ENCODE results near the gene FCRL5.
"Not testable (repeated sequence)": the region's sequence is repeated elsewhere in the genome, so short reads cannot be mapped to it uniquely, and the experiment has no call there.

Gene FCRL5

DNA sequence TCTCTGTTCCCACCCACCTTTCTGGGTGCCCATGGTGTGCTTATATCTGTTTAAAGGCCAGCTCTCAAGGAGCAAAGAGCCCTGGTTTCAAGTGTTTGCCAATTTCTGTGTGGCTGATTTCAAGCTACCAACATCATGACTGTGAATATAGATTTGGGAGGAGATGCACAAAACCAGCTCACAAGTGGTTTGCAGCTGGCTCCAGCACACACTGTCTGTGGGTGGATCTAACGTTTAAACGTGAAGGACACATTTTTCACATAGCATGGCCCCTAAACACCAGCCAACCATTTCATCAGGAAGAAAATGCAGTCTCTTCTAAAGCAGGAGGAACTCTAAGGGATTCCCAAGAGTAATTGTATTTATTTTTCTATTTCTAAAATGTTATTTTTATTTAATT, 65.2 kb downstream of the FCRL5 start:
- no peak for DNase-seq

DNA sequence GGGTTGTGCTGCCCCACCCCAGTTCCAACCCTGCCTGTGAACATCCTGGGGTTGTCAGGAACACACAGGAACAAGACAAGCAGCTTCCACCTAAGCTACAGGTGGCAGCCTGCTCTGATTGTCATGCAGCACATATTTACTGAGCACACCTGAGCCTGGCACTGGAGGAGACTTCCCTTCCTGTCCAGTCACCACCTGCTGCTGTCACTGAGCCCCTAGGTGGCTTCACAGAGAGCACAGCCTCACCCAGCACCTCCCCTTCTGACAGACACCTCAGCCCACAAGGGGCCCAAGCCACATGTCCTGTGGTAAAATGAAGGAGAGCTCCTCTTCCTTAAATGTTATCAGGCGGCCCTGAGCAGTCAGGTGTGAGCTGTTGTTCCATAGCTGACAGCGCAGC, 65.9 kb downstream of the FCRL5 start:
- DNase-seq = not testable (repeated sequence)

DNA sequence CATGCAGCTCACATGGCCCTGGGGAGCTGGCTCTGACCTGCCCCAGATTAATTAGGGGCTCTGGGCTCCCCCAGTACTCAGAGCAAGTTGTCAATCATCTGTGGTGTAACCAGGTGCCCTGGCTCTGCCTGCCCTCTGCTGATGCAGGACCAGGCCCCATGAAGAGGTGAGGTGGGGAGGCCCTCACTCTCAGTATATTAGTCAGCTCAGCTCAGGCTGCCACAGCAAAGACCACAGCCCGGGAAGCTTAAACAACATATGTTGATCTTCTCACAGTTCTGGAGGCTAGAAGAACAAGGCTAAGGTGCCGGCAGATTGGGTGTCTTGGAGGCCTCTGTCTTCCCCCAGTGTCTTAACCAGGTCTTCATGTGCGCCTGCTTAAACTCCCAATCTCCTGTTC, 66.5 kb downstream of the FCRL5 start:
- DNase-seq = no peak

DNA sequence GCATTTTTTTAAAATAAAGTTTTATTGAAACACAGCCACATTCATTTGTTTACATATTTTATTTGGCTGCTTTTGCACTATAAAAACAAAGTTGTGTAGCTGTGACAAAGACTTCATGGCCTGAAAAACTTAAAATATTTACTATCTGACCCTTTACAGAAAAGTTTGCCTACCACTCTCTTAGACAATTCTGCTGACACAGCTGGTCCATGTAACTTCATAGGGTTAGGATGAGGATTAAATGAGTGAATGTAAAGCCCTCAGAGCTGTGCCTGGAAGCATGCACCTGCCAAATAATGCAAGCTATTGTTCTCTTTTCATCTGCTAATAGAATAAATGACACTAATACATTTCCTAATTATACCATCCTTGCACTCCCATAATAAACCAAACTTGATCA, 67.7 kb downstream of the FCRL5 start:
- DNase-seq = no peak

DNA sequence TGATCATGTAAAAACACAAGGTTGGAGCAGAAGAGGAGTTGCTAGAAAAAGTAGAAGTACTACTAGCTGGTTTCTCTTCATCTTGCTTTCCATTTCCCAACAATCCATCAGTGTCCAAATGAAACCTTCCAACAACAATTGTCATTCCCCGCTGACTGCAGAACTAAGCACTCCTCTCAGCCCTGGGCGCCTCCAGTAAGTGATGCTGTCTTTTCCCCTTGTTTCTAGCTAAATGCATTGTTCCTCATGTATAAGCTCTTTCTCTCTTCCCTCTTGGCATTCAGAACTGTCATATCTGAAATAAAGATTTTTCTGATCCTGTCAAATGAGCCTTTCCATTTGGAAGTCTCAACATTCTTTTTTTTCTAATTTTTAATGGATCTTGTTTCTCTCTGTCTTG, 68.7 kb downstream of the FCRL5 start:
- no peak for DNase-seq

DNA sequence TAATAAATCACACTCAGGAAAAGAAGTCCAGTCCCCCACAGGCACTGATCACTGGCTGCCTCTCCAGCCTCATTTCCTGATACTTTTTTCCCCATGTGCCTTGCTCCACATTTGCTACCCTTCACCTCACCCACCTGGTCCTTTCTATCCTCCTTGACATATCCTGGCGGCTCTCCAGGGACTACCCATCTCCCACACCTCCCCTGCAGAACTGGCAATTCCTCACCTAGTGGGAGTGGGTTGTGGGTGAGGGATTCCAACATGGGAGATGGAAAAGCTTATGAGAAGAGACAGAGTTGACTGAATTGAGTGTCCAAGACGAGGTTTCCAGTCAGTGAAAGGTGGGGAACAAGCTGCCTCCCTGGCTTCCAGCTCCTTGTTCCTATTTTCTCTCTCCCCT, 69.6 kb downstream of the FCRL5 start:
- no peak for DNase-seq

DNA sequence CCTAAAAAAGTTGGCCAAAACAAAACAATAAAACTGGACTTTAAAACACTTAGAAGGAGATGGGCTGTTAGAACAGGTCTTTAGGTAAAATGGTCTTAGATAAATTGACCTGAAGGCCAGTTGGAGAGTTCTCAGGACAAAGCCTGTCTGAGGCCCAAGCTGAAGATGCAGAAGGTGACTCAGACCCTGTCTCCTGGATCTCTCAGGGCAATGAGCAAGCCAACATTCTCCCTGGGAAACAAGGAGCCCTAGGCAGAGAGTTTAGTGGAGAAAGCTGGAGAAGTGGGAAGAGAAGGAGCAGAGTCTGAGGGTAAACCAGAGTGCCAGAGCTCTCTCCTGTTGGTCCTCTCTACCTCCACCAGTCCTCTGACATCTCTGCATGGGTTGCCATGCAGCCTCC, 70.1 kb downstream of the FCRL5 start:
- no peak for DNase-seq

DNA sequence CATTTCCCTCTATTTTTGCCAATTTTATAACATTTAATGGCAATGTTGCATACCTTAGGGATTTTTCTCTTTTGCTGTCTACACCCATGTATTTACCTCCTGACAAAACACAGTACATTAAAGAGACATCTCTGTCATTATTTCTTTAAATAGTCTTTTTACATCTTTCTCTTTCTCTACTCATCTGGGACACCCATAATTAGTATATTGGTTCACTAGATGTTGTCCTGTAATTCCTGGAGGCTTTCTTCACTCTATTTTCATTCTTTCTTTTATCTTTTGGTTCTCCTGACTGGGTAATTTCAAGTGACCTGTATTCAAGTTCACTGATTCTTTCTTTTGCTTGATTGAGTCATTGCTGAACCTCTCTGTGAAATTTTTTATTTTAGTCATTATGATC, 74.3 kb downstream of the FCRL5 start:
- DNase-seq = no peak

DNA sequence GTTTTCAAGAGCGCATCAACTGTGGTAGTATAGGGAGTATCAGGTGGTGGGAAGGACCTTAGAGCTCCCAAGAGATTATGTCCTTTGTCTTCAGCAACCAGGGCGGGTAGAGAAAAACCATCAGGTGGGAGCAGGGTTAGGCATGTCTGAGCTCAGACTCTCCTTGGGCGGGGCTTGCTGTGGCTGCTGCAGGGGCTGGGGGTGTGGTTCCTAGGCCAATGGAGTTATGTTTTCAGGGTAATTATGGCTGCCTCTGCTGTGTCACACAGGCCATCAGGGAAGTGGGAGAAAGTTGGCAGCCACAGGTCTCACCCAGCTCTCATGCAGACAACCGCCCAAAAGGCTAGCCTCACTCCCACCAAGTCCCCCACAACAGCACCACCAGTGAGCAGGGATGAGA, 74.9 kb downstream of the FCRL5 start:
- no peak for DNase-seq

DNA sequence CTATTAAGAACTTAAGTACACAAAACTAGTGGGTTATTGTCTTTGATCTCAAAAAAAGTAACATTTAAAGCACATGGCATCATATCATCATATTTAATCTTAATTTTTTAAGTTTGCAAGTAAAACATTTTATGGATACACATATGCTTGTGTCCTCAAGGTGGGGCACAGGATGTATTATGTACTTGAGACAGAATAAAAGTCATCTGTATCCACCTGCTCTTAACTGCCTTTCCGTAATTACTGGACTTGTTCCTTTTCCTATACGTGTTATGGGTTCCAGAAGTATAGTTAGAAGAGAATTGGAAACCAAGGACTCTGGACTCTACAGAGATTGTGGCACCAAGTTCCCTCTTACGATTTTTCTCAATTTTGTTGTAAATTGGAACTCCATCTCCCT, 79.4 kb downstream of the FCRL5 start:
- DNase-seq = no peak

DNA sequence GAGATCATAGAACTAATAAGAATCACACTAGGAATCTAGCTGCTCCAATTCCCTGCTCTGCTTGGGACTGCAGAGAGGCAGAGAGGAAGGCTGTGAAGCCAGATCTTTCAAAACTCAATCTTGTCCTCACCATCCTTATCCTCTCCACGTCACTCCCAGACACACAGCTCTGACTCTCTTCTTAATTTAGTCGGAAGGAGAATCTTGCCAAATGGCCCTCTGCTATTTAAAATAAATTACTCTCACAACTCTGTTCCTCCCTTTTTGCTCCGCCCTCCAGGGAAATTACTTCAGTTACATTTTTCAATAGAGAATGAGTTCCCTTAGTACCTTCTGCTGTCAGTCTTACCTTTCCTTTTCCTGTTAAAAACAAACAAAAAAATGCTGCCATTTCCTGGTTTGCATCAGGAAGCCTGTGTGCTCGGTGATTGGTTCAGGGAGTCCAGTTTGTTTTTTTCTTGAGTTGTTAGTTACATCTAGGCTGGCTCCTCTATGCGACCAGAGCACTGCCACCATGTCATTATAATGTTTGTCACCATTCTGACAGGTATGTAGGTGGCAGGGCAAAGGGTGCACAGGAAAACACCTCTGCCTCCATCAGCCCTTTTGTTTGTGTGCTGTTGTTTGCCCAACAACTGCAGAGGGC, 80.1 kb downstream of the FCRL5 start:
- DNase-seq = no peak

DNA sequence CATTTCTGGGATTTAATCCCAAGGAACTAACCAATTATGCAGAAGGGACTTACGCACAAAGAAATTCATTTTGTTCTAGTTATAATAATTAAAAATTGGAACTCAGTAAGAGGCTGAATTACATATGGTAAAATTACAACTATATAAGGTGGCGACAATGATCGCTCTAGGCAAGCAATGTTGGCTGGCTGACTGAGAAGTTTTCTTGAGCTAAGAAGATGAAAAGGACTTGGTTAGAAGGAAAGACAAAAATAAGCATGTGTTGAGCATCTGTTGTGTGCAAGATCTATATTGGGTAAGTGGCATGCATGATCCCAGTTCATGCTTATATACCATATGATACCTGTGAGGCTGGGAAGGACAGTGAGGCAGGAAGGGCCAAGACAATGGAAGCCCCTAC, 80.8 kb downstream of the FCRL5 start:
- no peak for DNase-seq

DNA sequence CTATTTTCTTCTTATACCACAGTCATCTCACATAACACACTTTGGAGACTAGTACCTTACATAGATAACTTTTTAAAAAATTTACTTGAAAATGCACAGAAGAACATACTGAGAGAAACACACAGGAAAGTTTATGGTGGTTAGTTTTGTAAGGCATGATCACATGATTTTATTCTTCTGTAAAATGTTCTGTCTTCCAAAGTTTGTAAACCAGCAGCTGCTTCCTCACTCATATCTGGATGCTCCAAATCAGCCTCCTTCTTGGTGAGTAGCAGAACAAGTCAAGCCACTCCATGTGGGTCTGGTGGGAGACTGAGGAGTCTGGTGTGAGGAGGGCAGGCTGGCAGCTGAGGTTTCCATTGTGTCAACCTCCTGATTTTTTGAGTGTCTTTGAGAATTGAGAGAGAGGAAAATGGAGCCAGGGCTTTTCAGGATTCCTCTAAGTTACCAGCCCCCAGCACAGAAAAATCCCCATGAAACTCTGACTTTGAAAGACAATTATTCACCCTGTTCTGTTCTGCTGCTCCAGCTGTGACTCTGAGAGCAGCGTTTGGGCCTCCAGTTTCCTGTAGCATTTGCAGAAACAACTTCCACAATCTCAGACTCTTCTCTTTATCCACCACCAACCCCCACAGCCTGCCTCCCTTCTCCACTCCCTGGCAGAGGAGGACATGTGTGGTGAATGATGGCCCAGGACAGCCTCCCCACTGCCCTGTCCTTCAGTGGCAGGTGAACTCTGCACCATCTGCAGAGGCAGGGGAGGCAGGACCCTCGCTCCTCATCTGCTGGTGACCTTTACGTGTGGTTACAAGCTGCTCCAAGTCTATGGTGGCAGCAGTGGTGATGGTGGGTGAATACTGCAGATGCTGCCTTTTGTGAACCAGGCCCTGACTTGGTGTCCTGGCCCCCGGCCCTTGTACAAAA, 82.3 kb downstream of the FCRL5 start:
- DNase-seq = no peak

DNA sequence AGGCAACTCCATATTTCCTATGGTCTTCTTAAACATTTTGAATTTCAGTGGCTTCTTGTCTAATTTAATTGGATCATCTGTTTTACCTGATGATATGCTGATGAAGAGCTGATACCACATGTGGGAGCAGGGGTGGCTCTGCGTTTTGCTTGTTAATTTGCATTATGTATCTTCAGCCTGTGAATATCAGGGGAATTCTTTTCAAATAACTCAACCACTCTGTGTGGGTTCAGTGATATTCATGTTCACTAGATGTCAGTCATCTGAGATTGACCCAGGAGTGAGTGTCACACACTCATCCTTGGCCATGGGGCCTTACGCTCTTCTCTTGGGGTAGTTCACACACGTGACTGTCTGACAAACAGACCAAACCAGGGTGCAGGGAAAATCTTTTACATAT, 83.0 kb downstream of the FCRL5 start:
- no peak for DNase-seq

DNA sequence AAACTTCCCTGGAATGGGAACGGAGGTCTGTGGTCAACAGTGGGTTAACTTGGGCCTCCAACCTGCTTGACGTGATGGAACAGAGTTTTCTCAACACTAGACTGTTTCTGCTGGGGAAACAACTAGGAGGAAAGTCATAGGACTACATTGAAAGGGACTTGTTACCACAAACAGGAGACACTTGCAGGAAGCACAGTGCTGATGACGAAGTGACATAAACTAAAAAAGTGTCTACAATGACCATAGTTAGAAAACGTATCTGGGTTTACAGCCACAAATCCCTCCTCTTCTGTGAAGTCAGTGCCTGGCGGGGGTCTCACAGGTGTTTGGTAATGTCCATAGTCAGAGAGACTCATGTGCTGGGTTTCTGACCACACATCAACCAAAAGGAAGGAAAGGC, 86.3 kb downstream of the FCRL5 start:
- DNase-seq = no peak
